Stimulated activated CD8-positive, alpha-beta memory T cell treated with anti-CD3 and anti-CD28 coated beads, Interleukin-12 subunit alpha, Interleukin-12 subunit beta, amount 100 ng/mL, for 24 hours (primary cell): ENCODE data around the gene GABRG1.

Experiments
- DNase-seq: peaks from one replicate; pipeline ENCODE4 v3.0.0-alpha.2; 2020; ENCODE audit errors: extremely low read depth

GABRG1 gene

GRCh38 chr4:46123913-46124755 lies at the start of gene GABRG1:
Gene GABRG1, minus strand, starts transcription at chr4:46124054. Its CDS starts 141 bp downstream, at chr4:46123913.
- no peak for DNase-seq

- DNase-seq: no peak
These were observed 23.1 kb upstream of the GABRG1 start for GRCh38 chr4:46146993-46147392.

GRCh38 chr4:46131498-46132057 lies 7.7 kb upstream of the GABRG1 start:
- no peak for DNase-seq

- no peak for DNase-seq
These were observed 1.0 kb upstream of the GABRG1 start for GRCh38 chr4:46124773-46125413.

- DNase-seq: no peak
These were observed 42.2 kb downstream of the GABRG1 start for GRCh38 chr4:46081674-46082073.

DNA sequence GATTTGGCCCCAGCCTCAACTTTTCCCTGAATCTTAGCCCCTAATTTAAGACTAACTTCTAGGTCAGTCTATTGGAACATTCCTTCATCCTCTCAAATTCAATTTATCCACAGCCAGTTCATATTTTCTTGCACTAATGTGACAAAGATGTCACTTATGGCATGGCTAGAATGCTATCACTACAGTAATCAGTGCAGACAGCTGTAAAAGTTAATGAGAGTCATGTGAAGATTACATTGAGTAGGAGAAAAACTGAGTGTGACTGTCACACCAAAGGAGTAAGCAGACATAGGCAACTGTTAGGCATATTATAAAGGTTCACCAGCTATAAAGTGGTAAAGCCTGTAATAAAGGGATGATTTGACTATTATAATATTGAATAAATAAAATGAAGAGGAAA lies 42.6 kb downstream of the GABRG1 start:
- no peak for DNase-seq

- no peak for DNase-seq
These were observed 50.1 kb downstream of the GABRG1 start for GRCh38 chr4:46073778-46074177.

DNA sequence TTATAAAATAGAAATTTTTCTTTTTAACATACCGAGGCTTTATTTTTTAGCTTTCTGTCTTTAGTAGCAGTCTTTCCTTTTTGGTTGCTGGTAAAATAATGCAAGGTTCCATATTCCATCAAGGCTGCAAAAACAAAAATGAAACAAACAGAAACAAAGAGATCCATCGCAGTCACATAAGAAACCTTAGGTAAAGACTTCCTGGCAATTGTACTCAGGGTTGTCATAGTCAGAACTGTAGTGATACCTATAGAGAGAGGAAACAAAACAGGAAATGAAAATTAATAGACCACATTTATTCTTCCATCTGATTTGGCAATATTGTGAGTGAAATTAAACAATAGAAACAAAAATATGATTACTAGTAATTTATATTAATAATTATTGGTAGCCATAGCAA lies 72.5 kb downstream of the GABRG1 start:
- no peak for DNase-seq

GRCh38 chr4:46032056-46032455 lies 91.8 kb downstream of the GABRG1 start:
- DNase-seq: no peak

DNA sequence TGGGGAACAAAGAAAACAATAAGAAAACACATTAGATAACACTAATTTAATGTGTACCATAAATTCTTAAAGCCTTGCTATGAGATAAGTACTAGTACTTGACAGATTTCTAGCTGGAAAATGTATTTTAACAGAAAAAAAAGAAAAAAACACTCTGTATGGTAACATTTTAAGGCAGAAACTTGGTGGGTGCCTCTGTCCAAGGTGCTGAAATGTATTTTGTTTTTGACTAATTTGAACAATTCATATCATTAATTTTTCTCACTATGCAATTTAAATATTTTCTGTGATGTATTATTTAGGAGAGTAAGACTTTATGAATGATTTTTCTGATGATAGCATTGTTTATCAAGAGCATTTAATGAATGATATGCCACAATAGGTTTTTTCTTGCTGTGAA lies 107.5 kb downstream of the GABRG1 start:
- DNase-seq: no peak

- DNase-seq: no peak
These were observed 131.1 kb downstream of the GABRG1 start for GRCh38 chr4:45992728-45993127.

- no peak for DNase-seq
These were observed 134.1 kb downstream of the GABRG1 start for GRCh38 chr4:45989775-45990174.

GRCh38 chr4:45987858-45988257 lies 136.0 kb downstream of the GABRG1 start:
- DNase-seq: no peak
